Stimulated activated naive CD8-positive, alpha-beta T cell treated with anti-CD3 and anti-CD28 coated beads, Interleukin-15, Interleukin-2, amounts not matched to agents 100 U/mL and 50 U/mL, for 24 hours (primary cell): ENCODE data around the gene BCAR3.
"Not testable (repeated sequence)": the region's sequence is repeated elsewhere in the genome, so short reads cannot be mapped to it uniquely, and the experiment has no call there.

Experiments
- ATAC-seq: fragments of 150-1000 bp; cut with Tn5 transposase; one replicate; pipeline ENCODE4 v1.10.0; 2021
- DNase-seq: peaks from one replicate; pipeline ENCODE4 v3.0.0; 2021

The BCAR3 gene

DNA sequence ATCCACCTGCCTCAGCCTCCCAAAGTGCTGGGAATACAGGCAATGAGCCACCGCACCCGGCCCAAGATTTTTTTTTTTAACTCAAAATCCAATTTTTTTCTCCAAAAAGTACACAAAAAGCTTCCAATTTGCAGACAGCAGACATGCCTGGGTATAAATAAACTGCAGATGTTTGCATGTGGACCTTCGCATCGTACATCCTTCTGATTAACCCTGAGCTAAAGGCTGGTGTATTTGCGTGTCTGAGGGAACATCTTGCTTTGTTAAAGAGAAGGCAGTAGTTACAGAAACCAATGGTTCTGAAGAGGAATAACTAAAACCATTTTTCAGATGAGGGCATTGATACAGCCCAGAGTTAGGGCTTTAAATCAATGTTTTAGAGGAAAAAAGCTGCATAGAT lies 12.7 kb downstream of the BCAR3 start:
- no peak for DNase-seq
- no peak for ATAC-seq

DNA sequence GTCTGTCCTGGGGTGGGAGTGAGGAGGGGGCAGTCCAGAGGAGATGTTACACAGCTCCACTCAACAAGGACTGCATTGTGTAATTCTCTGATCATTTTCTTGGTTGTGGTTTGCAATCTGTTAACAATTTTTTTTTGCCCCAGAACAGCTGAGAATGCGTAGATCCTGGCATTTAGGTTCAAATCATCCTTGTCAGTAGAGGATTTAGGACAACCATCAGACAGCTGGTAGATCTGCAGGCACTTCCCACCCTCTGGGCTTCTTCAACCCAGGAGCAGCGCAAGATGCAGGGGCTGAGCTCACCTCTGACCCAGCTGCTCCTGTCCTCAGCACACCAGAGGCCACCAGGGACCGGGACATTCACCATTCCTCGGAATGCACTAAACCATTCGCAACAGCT lies 13.5 kb downstream of the BCAR3 start:
- DNase-seq (no peak), ATAC-seq (no peak)

DNA sequence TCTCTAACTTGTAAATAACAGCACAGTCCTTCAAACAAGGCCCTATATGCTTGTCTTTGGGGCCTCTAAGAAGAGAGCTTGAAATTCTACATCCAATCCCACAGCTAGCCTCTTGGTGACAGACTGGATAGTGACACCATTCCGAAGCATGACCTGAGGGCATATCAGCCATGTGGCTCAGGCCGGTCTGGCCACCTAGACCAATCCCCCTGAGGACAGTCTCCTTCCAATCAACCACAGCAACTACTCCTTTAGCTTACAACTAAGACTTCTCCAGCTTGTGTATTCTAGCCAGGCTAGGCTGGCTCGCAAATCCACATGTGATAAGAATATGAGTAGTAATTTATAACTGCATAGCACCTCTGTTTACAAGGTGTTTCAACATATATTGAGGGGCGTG lies 14.0 kb downstream of the BCAR3 start:
- DNase-seq (no peak), ATAC-seq (no peak)

- ATAC-seq (no peak), DNase-seq (no peak)
Observed at GRCh38 chr1:93666613-93667384, 14.8 kb downstream of the BCAR3 start.

GRCh38 chr1:93665015-93665414 lies 16.6 kb downstream of the BCAR3 start:
- DNase-seq = no peak
- no peak for ATAC-seq

- no peak for ATAC-seq
- DNase-seq = no peak
Observed at GRCh38 chr1:93663208-93663614, 18.4 kb downstream of the BCAR3 start.

DNA sequence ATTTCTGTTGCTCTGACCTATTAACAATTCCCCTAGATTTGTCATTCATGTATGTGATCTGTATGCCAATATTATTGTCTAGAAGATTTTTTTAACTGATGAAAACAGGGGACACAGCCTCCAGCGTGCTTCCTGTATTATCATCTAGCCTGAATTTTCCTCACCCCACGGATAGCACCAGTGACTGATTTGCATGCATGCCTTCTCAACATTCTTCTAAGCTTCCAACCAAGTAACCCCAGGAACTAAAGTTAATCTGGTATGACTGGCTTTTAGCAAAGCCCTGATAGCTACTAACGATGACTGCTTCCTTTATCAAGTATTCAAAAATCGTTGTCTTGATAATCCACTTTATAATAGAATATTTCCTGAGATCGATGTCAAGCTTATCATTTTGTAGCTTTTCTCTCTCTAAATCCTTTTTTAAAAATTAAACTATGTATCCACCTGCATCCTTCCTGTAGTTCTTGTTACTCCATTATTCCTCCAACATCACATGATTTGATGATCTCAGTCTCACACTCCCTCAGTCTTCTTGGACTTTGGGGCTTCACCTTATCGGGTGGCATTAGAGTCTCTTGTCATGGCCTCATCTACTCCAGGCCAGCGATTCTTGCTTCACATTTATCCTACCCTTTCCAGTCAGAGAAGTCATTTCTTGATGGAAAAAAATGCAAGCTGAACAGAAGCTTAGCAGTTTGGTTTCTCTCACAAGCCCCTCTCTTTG lies 19.0 kb downstream of the BCAR3 start:
- DNase-seq = no peak
- ATAC-seq = no peak

DNA sequence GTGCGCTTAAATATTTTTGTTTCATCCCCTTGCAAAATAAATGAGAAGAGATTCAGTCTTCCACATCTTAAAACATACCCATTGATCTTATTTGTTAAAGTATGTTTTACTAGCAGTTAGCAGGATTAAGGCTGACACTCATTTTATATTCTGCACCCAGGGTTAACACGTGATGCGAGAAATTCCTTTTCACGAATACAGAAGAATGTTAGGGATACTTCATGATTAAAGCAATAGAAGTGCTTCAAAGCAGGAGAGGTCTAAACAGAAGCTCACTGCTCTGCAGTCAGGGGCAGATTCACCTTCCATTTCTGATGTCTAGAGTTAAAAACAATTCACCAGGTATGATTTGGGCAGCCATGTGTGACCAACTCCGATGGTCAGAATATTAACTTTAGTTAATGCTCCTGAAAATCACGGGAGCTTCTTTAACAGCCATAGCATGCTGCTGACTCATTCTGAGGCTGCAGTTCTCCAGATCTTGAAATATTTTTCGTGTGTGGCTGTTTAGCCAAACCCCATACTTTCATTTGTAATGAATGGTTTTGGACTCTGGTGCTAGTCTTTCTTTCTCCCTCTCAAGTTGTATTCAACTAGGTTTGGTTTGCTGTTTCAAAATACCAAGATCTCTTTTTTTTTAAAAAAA lies 19.7 kb downstream of the BCAR3 start:
- ATAC-seq = no peak
- DNase-seq = no peak

- not testable (repeated sequence) for DNase-seq, ATAC-seq
Observed at GRCh38 chr1:93661341-93661740, 20.3 kb downstream of the BCAR3 start.

- ATAC-seq (no peak), DNase-seq (no peak)
Observed at GRCh38 chr1:93659822-93660503, 21.7 kb downstream of the BCAR3 start.

GRCh38 chr1:93658188-93658587 lies 23.4 kb downstream of the BCAR3 start:
- DNase-seq = no peak
- ATAC-seq = no peak

GRCh38 chr1:93656491-93656890 lies 25.1 kb downstream of the BCAR3 start:
- no peak for ATAC-seq

GRCh38 chr1:93653656-93654055 lies 28.0 kb downstream of the BCAR3 start:
- DNase-seq (no peak), ATAC-seq (no peak)

More at GRCh38 chr1:93656491-93656890, 25.1 kb downstream of the BCAR3 start:
- DNase-seq = no peak

DNA sequence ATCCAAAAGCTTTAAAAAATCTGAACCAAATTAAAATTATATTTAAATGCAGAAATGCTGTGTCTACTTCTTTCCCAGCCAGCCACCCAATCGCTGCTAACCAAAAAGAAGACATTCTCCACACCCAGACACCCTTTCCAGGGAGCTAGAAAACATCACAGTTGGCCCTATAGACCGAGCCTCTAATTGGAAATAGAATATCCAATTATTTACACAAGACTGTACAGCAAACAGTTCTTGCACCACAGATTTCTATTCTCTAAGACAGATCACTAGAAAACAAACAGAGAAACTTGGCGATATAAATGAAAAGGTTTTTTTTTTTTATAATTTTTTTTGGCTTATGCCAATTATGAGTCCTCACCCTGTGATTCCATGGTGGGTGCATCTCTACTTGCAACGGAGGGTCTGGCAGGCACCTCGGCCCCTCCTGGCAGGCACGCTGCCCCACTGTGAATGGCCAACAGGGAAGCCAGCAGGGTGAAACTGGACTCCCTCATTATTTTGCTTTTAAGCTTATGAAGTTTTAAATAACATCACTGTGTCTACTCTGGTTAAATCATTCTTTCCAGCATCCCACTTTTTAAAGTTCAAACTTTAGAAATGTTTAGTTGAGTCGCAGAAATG lies 29.2 kb downstream of the BCAR3 start:
- no peak for ATAC-seq
- DNase-seq = no peak

GRCh38 chr1:93651695-93652094 lies 29.9 kb downstream of the BCAR3 start:
- DNase-seq (no peak), ATAC-seq (no peak)

DNA sequence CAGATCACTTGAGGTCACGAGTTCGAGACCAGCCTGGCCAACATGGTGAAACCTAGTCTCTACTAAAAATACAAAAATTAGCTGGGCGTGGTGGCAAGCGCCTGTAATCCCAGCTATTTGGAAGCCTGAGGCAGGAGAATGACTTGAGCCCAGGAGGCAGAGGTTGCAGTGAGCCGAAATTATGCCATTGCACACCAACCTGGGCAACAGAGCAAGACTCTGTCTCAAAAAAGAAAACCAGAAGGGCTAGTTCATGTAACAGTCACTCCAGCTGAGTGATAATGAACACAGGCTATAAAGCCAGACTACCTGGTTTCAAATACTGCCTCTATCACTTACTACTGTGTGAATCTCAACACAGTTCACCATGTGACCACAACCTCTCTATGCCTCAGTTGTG lies 31.5 kb downstream of the BCAR3 start:
- not testable (repeated sequence) for ATAC-seq, DNase-seq

- ATAC-seq = no peak
- DNase-seq = no peak
Observed at GRCh38 chr1:93649231-93649630, 32.4 kb downstream of the BCAR3 start.

DNA sequence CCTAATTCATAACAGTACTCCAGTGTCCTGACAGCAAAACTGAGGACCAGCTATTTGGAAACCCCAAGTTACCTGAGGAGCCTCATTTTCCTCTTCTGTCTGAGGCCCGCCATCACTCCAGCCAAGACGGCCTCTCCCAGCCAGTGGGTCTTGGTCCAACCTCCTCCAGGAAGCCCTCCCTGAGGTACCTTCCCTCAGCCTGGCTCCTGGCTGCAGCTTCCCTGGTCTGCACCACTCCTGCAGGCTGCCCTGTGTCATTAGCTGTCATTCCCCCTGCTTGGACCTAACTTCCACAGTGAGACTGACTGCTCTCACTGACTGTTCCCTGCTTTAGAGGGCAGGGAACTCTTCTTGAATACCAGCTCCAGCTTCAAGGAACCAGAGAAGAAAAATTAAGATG lies 33.0 kb downstream of the BCAR3 start:
- DNase-seq = no peak
- no peak for ATAC-seq

DNA sequence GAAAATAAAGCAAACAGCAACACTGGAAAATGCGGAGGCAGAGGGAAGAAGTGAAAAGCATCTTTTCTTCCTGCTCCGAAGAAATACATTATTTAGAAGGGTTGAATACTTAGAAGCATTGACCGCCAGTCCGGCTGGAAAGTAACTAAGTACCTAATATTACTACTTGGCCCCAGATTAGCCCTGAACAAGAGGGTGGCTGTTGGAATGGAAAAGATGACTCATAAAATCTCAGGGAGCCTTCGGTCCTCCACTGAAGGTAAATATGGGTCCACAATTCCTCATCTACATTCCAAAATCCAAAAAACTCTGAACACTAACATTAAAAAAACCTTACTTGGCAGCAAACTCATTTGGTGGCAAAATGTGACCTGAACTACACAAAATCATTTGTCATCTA lies 40.1 kb downstream of the BCAR3 start:
- DNase-seq (no peak), ATAC-seq (no peak)

DNA sequence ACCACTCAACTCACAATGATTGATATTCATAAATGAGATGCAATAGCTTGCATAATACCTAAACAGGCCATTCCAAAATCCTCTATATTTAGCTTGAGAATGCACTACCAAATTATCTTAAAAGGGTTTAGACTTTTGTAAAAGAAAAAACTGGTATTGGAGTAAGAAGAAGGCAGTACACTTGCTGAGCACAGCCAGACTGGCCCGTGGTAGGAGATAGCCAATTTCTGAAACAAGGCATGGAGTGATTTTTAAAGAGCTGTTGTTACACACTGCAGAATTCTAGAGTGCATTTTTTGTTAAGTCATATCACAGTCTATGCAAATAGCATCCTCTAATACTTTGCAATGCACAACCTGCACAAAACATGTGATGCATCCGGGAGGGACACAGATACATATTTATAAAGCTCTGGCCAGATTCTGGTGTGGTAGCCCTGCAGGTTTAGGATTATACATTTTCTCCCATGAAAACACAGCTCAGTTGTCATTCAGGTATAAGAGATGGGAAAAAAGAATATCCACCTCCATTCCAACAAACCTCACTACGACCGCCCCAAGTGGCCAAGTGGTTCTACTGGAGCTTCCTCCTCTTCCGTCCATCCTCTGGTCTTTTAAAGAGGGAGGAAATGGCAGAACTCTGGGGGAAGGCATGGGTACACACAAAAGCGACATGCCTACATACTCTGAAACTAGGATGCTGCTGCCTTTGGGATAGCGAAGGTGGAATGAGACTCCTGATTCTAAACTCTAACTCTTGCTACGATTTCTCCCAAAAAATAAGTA lies 40.8 kb downstream of the BCAR3 start:
- DNase-seq (no peak), ATAC-seq (no peak)

- ATAC-seq (no peak), DNase-seq (no peak)
Observed at GRCh38 chr1:93638981-93639380, 42.7 kb downstream of the BCAR3 start.
